Progenitor cell of endocrine pancreas (in vitro differentiated cells): ENCODE data around the gene RALB. TPM values are rescaled to one million over a fixed set of nuclear protein-coding genes. Genes with fewer than 3 reads are reported as not detected.

Experiments
- DNase-seq: peaks from one replicate; pipeline ENCODE4 v3.0.0; 2021; ENCODE audit warnings: low spot score; ENCODE audit not compliant: unreplicated experiment
- H3K27ac Mint-ChIP-seq: 2 replicates; pipeline ENCODE4 v1.8.0; 2021; ENCODE audit warnings: mild to moderate bottlenecking, moderate library complexity, mixed read lengths
- H3K27me3 Mint-ChIP-seq: 2 replicates; pipeline ENCODE4 v1.8.0; 2021; ENCODE audit warnings: mixed read lengths
- H3K36me3 Mint-ChIP-seq: 2 replicates; pipeline ENCODE4 v1.8.0; 2022; ENCODE audit warnings: mixed read lengths; ENCODE audit not compliant: insufficient read depth
- H3K4me1 Mint-ChIP-seq: 2 replicates; pipeline ENCODE4 v1.8.0; 2021; ENCODE audit warnings: low read depth, mixed read lengths
- H3K4me3 Mint-ChIP-seq: 2 replicates; pipeline ENCODE4 v1.8.0; 2021; ENCODE audit warnings: low read depth, mild to moderate bottlenecking, moderate library complexity, mixed read lengths
- H3K9me3 Mint-ChIP-seq: 2 replicates; pipeline ENCODE4 v1.8.0; 2021; ENCODE audit warnings: low read depth, mixed read lengths
- total RNA-seq: library from RNA; stranded (reverse); gene quantifications from 2 replicates; pipeline ENCODE4 v1.2.1, GENCODE V29; 2021
- TF ChIP-seq, protein P1 (sequence below): fragments of 200-600 bp; sonication (generic); IDR thresholded peaks from one replicate; pipeline ENCODE4 v1.5.0; 2021; ENCODE audit warnings: antibody characterized with exemption, mild to moderate bottlenecking; ENCODE audit not compliant: unreplicated experiment

The RALB gene
- total RNA-seq, 1 donor from 2014 or later, result 30.5 TPM

DNA sequence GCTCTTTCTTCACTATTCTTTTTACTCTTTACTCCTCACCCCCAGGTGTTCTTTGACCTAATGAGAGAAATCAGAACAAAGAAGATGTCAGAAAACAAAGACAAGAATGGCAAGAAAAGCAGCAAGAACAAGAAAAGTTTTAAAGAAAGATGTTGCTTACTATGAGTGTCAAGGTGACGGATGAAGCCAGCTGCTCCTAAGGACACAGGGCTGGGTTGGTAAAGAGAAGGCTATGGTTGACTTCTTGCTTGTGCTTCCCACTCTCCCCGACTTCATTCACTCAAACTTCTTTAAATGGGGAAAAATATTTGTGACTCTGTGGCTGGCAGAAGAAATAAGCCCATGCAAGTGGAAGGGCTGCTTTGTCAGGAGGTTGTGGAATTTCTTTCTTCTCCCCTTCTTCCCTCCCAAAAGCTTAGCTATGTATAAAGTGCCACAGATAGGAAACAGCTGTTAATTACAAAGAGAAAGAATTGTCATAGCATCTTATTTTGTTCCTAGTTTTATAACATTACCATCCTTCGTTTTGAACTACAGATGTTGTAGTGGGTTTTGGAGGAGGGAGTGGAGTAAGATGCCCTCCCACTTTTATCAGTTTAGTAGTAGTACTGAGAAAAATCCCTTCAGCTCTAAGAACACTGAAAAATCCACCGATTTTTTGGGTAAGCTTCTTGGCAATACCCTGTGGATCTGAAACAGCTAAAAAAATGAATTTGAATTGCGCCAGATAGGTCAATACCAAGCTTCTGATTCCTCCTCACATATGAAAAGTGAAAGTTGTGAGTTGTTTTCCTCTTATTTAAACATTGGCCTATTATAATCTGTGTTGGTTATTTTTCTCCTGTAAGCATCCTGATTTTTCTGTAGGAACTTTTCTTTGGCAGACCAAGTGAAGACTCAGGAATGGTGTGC, 40.7 kb downstream of the RALB start:
- Mint-ChIP-seq H3K4me1 (peaks cover 11% of the 10 kb centered on the region), H3K27ac (no peak overlapping the region)

DNA sequence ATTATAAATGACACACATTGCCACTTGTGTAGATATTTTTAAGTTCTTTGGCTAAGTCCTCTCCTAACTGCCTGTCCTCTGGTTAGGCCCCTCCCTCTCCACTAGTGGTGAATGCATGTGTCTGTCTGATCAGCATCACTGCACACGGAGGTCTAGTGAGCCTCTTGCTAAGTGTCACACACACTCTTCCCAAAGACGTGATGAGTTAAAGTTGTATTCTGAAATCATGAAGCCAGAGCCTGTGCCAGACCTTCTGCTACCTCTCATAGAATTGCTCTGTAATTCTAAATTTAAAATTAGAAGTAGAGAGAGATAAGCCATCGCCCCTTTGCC, 41.3 kb downstream of the RALB start:
- TF ChIP-seq, protein P1, sequence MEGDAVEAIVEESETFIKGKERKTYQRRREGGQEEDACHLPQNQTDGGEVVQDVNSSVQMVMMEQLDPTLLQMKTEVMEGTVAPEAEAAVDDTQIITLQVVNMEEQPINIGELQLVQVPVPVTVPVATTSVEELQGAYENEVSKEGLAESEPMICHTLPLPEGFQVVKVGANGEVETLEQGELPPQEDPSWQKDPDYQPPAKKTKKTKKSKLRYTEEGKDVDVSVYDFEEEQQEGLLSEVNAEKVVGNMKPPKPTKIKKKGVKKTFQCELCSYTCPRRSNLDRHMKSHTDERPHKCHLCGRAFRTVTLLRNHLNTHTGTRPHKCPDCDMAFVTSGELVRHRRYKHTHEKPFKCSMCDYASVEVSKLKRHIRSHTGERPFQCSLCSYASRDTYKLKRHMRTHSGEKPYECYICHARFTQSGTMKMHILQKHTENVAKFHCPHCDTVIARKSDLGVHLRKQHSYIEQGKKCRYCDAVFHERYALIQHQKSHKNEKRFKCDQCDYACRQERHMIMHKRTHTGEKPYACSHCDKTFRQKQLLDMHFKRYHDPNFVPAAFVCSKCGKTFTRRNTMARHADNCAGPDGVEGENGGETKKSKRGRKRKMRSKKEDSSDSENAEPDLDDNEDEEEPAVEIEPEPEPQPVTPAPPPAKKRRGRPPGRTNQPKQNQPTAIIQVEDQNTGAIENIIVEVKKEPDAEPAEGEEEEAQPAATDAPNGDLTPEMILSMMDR, result no peak
- Mint-ChIP-seq H3K9me3 (no peaks in the 10 kb centered on the region), H3K4me1 (peaks cover 11% of the 10 kb centered on the region), H3K27ac (no peak overlapping the region), H3K4me3 (no peak overlapping the region), H3K36me3 (peaks cover 26% of the 10 kb centered on the region), H3K27me3 (no peaks in the 10 kb centered on the region)
- DNase-seq, result no peak

More for the DNA sequence above, 40.7 kb downstream of the RALB start:
- H3K36me3 Mint-ChIP-seq, result peaks cover 29% of the 10 kb centered on the region
- H3K4me3 Mint-ChIP-seq, result no peak overlapping the region
- TF ChIP-seq, protein P1, result no peak
- no peaks in the 10 kb centered on the region for H3K27me3 Mint-ChIP-seq
- H3K9me3 Mint-ChIP-seq, result no peaks in the 10 kb centered on the region
- no peak for DNase-seq

DNA sequence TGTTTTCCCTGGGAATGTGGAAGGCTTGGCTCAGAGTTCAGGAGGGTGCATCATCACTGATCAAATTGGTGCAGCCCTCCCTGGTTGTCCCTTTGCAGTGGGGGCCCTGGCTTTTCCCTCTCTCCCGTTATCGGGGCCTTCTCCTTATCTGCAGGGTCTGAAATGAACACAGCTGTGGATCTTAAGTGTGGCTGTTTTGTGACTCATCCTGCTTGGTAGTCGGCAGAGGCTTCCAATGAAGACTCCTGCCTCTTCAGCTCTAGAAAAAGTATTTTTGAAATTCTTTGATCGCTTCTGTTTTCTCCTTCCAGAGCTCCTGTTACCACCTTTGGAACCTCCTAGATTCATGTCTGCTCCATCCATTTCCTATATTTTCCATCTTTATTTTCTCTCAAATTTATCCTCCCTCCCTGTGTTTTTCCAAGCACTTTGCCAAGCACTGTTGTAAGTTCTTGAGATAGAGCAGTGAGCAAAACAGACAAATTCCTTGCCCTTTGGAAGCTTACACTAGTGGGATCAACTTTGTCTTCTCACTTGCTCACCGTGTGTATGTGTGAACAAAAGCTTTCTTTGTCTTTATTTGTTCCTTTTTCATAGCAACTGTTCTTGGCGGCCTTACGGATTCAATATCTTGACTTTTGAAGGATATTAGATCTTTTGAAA, 45.7 kb downstream of the RALB start:
- Mint-ChIP-seq H3K36me3 (peaks cover 25% of the 10 kb centered on the region), H3K27me3 (peaks cover 2% of the 10 kb centered on the region), H3K4me1 (peaks cover 4% of the 10 kb centered on the region), H3K27ac (no peak overlapping the region), H3K9me3 (no peaks in the 10 kb centered on the region), H3K4me3 (no peak overlapping the region)
- TF ChIP-seq, protein P1, result no peak
- no peak for DNase-seq

DNA sequence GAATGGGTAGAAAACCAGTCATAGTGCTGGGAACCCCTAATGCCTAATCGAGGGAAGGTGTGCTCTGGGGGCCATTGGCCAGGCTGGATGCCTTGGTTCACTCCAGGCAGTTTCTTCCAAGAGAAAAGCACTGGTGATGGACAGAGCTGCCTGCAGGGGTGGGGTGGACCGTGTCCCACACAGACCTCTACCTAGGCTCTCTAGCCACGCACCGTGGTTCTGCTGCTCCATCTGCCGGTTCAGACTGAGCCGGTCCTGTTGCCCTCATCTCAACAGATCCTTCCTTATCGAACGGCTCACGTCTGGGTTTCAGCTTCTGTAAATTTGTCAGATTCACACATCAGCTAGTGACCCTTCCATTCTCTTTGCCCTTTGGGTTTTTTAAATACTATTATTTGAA, 46.4 kb downstream of the RALB start:
- TF ChIP-seq, protein P1, result no peak
- no peak overlapping the region for H3K4me3 Mint-ChIP-seq
- H3K9me3 Mint-ChIP-seq, result no peaks in the 10 kb centered on the region
- peaks cover 7% of the 10 kb centered on the region for H3K27me3 Mint-ChIP-seq
- H3K27ac Mint-ChIP-seq, result no peak overlapping the region
- DNase-seq, result no peak
- peaks cover 26% of the 10 kb centered on the region for H3K36me3 Mint-ChIP-seq
- H3K4me1 Mint-ChIP-seq, result peaks cover 4% of the 10 kb centered on the region

DNA sequence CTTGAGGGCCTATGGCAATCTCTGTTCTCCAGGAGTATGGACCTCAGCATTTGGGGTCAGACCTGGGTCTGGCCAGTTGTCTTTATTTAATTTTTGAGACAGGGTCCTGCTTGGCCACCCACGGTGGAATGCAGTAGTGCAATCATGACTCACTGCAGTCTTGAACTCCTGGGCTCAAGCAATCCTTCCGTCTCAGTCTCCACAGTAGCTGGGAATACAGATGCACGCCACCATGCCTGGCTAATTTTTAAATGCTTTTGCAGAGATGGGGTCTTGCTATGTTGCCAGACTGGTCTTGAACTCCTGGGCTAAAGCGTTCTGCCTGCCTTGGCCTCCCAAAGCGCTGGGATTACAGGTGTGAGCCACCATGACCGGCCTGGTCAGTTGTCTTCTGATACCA, 46.9 kb downstream of the RALB start:
- DNase-seq, result no peak
- Mint-ChIP-seq H3K36me3 (peaks cover 24% of the 10 kb centered on the region), H3K27me3 (peaks cover 7% of the 10 kb centered on the region), H3K27ac (no peak overlapping the region), H3K4me1 (peaks cover 4% of the 10 kb centered on the region), H3K4me3 (no peak overlapping the region), H3K9me3 (no peaks in the 10 kb centered on the region)
- TF ChIP-seq, protein P1, result no peak
